Anterior cingulate cortex (tissue), 58 donors: ENCODE data around the gene ERG.

Experiments
- DNase-seq, 58 donors: peaks; one replicate each; lab custom pipeline; 2025; lab: John Stamatoyannopoulos, UW

The ERG gene

DNA sequence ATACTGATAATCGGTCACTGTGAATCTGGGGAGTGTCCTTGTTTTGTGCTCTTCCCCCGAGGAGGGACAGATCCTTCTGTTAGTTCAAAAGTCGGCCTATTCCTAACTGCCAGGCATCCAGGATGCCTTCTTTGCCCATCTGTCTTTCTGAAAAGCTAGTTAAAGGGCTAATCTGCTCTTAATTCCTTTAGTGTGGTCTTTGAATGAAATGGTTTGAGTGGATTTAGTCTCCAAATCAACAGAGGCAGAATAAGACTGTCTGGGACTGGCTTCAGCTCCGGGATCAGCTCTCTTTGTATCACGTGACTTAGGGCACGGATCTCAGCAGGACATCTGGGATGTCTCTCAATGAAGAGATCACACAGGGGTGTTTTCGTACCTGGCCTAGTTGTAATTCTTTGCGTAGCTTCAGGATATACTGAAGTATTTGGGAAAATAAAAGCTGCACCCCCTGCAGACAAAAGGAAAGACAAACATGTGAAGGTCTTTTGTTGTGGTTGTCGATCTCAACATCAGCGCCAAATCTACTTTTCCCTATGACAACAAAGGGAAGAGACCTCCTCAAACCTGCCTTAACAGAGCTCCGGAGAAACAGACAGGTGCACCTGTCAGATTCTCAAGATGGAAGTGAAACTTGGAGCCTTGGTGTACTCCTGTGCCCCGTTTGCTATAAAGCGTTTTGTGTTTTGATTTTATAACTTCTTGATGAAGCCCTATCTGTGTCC lies 97.9 kb downstream of the ERG start:
- no peak for DNase-seq

GRCh38 chr21:38399103-38399502 lies 99.2 kb downstream of the ERG start:
- DNase-seq, result no peak

- DNase-seq, result peak in 1 of 58 donors; percentile 35
These were observed 102.0 kb downstream of the ERG start for GRCh38 chr21:38396325-38396724.

GRCh38 chr21:38395581-38395980 lies 102.7 kb downstream of the ERG start:
- DNase-seq, result no peak

- DNase-seq, result no peak
These were observed 105.6 kb downstream of the ERG start for GRCh38 chr21:38392661-38393060.

GRCh38 chr21:38389896-38390295 lies 108.4 kb downstream of the ERG start:
- no peak for DNase-seq

- no peak for DNase-seq
These were observed 109.0 kb downstream of the ERG start for GRCh38 chr21:38389354-38389676.

GRCh38 chr21:38388647-38389353 lies 109.5 kb downstream of the ERG start:
- DNase-seq, result no peak

GRCh38 chr21:38388203-38388602 lies 110.1 kb downstream of the ERG start:
- DNase-seq, result no peak

GRCh38 chr21:38386967-38387366 lies 111.3 kb downstream of the ERG start:
- DNase-seq, result no peak

DNA sequence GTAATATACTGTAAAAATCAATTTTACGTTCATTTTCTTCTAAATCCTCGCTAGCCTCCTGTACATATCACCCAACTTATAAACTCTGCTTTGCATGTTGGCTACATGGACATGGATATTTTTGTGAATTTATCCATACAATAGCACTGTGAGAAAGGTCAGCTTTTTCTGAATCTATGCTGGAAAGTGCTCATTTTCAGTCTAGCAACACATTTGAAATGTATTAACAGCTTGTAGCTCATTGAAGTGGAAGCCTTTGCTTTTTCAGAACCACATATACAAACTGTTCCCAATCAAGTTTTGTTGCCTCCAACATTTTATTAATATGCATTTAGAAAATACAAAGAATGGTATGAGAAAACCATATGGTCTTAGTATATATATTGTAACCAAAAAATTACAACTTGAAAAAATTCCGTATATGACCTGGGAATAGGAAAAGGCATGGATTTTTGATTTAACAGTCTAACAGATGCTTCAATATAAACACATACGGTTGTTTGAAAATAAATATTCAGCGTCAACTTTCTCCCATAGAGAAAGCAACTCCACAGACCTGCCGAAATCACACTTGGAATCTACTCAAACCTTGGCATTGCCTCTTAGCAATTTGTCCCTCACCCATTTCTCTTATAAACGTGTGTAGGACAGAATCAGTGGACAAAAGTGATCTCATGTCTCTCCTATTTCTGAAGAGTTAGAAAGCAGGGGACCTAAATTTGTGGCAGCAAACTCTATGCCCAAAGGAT lies 112.7 kb downstream of the ERG start:
- no peak for DNase-seq

- no peak for DNase-seq
These were observed 113.4 kb downstream of the ERG start for GRCh38 chr21:38384675-38385426.

DNA sequence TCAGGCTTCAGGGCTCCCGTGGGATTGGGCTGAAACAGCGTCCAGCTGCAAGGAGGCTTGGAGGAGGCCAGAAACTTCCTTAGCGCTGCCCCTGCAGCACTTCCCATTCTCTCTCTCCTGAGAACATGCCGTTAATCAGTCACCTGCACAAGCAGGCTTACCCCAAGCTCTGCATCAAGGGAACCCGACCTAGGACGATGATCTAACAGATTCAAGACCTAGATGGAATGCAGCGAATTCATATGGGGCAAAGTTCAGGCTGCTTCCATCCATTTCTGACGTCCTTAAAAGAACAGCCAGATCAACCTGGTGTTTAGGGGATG lies 114.1 kb downstream of the ERG start:
- no peak for DNase-seq

DNA sequence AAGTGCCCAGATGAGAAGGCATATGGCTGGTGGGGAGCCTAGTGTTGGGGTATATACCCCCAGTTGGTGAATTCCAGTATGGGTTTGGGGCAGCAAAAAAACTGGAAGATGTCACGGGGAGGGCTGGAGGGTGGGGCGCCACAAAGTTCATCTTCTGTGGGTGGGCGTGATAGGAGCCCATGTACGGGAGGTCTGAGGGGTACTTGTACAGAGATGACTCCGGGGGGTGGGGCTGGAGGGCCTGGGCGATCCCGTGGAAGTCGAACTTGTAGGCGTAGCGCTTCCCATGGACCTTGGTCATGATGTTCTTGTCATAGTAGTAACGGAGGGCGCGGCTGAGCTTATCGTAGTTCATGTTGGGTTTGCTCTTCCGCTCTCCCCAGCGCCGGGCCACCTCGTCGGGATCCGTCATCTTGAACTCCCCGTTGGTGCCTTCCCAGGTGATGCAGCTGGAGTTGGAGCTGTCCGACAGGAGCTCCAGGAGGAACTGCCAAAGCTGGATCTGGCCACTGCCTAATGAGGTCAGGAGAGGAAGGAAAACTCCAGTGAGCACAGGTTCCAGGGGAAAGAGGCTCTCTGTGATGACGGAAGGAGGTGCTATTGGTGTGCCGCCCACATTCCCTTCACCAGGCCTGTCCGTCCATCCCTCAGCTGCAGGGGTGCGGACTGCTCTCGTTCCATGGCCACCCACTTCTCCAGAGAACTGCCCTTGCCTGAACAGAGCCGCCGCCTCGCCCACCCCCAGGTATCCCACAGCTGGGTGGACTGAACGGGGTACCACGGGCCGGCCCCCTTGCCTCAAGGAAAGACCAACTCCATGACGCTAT lies 114.7 kb downstream of the ERG start:
- DNase-seq, result no peak

- no peak for DNase-seq
These were observed 117.7 kb downstream of the ERG start for GRCh38 chr21:38380481-38381137.

DNA sequence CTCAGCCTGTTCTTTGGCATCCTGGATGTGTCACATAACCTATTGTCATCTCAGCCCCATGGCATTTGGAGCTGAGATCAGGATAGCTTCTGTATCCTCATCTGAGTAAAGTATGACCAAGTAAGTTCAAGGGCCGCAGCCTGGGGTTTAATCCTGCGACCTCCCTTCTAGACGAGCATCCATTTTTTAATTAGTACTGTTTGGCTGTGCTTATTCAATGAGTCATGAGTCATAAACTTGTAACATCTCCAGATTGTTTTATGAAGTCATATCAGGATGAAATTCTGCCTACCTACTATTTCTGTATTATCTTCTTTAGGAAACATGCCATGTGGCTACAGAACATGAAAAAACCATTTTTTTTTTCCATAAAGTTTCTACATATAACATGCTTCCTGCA lies 119.1 kb downstream of the ERG start:
- DNase-seq, result no peak

- DNase-seq, result no peak
These were observed 120.8 kb downstream of the ERG start for GRCh38 chr21:38377165-38378088.

- DNase-seq, result no peak
These were observed 121.6 kb downstream of the ERG start for GRCh38 chr21:38376693-38377092.

GRCh38 chr21:38376235-38376634 lies 122.0 kb downstream of the ERG start:
- no peak for DNase-seq
